8988T (cell line): ENCODE results near the gene SAMD14.
"Not testable (repeated sequence)": the region's sequence is repeated elsewhere in the genome, so short reads cannot be mapped to it uniquely, and the experiment has no call there.

Experiments used
- DNase-seq: peaks from one replicate; pipeline ENCODE4 v3.0.0; 2011

The SAMD14 gene

DNA sequence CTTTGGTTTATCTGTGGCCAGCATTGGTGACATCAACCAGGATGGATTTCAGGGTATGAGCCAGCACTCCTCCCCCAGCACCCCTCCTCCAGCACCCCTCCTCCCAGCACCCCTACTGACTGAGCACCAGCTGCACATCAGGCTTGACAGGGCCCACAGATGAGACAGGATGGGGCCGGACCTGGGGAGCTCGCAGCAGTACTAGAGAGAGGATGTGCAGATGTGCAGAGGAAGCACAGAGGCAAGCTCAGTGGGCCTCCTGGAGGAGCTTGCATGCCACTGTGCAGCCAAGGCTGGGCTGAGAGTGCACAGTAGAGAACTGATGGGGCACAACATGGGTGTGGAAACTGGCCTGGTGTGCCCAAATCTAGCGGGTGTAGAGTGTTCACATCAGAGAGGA lies 57.8 kb downstream of the SAMD14 start:
- no peak for DNase-seq

DNA sequence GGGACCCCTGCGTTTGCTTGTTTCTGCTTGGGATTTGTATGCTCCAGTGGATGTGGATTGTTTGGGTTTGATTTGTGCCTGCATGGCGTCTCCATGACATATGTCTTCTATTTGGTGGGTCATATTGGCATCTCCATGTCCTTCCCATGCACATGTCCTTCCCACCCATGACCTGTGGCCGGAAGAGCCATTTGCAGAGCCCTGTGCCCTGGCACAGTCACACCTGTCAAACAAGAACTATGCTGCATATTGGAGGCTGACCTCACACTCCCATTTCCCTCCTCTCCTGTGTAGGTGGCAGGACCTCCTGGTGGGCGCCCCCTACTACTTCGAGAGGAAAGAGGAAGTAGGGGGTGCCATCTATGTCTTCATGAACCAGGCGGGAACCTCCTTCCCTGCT lies 58.3 kb downstream of the SAMD14 start:
- DNase-seq: no peak

DNA sequence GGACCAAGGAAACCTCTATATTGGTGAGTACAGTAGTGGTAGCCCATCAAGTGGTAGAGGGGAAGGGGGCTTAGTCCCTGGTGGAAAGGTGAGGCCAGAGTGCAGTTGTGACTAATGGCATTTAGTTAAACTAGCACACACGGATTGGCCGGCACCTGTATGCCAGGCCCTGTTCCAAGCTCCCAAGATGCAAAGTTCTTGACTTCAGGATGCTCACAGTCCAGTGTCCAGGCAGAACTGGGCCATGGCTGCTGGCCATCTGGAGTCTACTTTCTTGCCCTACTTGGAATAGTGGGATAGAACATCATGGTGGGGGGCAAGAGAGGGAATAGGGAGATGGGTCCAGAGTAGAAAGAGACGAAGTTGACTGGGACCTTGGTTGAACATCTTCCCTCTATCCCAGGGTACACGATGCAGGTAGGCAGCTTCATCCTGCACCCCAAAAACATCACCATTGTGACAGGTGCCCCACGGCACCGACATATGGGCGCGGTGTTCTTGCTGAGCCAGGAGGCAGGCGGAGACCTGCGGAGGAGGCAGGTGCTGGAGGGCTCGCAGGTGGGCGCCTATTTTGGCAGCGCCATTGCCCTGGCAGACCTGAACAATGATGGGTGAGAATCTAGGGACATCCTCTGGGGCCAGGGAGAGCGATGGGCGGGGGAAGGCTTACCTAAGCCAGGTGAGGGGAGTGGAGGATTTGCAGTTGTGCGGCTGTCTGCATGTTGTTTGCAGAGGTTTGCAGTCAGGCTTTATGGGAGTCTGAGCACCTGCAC lies 58.9 kb downstream of the SAMD14 start:
- DNase-seq: no peak

DNA sequence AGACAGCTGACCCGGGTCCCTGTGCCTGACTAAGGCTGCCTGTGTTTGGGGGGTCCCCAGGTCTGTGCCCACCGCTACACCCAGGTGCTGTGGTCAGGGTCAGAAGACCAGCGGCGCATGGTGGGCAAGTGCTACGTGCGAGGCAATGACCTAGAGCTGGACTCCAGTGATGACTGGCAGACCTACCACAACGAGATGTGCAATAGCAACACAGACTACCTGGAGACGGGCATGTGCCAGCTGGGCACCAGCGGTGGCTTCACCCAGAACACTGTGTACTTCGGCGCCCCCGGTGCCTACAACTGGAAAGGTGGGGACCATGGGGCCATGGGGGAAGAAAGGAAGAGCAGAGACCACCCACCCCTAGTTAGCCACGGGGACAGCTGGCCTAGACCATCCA lies 62.0 kb downstream of the SAMD14 start:
- DNase-seq: no peak

DNA sequence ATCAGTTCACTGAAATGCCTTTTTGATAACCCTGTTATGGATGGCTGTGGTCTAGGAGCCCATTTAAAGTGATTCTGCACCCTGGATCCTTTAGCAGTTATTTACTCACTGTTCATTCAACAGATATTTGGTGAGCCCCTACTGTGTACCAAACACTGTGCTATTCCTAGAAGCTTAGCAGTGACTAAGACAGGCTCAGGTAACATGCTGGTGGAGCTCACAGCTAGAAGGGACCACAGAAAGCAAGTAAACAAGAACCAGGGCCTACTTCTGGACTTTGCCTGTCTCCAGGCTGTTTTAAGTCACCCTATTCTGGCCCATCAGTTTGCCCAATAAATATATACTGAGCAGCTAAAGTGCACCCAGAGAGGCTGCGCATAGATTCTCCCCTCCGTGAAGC lies 63.0 kb downstream of the SAMD14 start:
- DNase-seq: no peak

DNA sequence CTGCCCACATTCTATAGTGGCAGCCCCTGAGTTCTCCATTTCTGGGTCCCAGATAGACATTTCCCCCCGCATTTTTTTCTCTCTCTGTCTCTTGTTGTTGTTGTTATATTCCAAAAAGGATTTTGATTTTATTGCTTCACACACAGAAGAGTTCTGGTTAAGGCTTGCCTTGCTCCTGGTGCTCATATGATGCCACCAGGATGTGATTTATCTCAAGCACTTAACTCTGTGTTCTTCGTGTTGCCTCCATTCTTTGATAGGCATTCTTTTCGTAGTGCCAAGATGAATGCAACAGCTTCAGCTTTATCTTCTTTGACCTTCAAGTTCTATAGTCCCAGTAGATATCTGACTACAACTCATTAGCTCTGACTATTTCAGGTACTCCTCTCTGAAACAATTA lies 64.9 kb downstream of the SAMD14 start:
- no peak for DNase-seq

DNA sequence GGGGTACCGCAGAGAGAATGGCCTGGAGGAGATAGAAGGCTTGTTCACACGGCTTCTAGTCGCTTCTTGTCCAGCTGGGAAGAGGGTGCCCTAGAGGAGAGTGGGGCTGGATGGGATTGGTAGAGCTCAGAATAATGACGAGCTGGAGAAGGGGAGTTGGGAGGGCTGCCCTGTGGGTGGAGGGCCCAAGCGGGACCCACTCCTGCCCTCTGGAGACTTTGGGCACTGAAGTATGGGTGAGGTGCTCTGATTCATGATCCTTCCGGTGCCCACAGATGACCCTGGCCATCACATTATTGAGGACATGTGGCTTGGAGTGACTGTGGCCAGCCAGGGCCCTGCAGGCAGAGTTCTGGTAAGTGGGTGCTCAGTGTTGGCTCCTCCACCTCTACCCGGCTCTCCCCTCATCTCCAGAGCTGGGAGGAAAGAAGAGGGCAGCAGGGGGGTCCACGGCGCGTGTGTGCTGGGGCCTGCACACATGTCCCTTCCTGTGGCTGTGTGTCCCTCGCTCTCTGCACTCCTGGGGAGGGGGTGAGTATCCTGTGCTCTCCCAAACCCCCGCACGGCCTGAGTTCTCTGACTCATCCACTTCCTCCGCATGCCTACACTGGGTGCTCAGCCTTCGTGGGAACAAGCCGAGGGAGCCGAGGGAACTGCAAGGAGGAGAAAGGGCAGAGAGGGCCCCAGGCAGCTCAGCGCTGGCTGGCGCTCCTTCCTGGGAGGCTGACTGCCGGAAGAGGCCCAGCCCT lies 65.5 kb downstream of the SAMD14 start:
- peak; percentile 88 for DNase-seq

DNA sequence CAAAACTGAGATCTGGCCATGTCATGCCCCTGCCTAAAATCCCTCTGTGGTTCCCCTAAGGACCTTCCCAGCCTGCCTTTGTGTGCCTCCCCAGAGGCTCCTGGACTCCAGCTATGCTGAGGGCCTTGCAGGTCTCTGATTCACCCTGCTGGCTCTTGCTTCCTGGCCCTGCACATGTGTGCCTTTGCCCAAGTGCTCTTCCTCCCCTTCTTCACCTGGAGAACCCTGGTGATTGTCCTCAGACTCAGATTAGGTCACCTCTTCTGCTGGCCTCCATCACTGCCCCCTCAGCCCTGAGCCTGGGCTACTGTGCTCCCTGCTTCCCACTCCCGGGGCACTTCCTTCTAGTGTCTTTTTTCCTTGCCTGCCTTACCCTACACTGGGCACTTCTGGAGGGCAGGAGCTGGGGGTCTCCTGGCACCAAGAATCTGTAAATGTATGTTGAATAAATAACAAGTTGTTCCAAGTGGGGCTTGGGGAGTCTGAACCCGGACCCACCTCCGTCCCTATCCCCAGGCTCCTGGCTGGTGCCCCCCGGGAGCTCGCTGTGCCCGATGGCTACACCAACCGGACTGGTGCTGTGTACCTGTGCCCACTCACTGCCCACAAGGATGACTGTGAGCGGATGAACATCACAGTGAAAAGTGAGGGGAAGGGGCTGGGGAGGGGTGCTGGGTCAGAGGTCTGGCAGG lies 66.3 kb downstream of the SAMD14 start:
- no peak for DNase-seq

DNA sequence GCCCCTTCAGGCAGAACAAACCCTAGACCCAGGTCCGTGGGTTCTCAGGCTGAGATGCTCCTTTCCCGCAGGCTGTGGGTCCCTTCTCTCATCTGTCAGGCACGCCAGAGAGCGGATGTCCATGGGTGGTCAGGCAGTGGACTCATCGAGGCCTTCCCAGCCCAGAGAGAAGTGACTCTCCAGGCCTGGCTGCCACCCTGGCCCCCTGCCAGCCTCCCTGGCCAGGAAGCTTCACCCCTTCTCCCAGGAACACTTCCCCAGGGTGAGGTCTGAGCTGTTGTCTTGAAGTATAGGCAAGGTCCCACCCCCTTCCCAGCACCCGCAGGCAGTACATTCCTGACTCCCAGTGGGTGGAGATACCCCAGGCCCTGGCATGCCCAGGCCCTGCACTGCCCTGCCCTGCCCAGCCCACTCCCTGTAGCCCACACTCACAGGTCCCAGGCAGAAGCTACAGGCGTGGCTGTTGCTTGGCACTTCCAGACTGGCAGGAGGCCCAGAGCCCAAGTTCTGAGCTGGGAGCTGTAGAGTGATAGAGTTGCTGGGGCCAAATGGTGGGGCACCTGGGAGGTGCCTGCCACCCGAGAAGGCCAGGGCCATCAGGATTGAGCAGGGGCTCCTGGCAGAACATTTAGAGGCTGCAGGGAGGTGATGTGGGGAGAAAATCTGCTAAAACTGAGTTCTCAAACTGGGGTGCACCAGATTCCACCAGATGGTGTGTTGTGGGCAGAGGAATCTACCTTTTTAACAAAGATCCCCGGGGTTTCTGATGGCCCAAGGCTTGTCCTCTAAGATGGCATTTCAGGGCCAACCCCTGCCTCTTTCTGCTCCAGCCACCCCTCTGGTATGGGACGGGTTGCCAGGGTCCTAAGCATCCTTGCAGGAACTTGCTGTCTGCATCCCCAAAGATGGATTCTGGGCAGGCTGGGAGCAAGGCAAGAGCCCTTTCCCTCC lies 67.4 kb downstream of the SAMD14 start:
- peak; percentile 91 for DNase-seq

DNA sequence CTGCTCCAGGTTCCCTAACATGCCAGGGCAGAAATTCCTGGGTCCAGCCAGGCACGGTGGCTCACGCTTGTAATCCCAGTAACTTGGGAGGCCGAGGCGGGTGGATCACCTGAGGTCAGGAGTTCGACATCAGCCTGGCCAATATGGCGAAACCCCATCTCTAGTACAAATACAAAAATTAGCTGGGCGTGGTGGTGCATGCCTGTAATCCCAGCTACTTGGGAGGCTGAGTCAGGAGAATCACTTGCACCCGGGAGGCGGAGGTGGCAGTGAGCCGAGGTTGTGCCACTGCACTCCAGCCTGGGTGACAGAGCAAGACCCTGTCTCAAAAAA lies 68.3 kb downstream of the SAMD14 start:
- DNase-seq: not testable (repeated sequence)

DNA sequence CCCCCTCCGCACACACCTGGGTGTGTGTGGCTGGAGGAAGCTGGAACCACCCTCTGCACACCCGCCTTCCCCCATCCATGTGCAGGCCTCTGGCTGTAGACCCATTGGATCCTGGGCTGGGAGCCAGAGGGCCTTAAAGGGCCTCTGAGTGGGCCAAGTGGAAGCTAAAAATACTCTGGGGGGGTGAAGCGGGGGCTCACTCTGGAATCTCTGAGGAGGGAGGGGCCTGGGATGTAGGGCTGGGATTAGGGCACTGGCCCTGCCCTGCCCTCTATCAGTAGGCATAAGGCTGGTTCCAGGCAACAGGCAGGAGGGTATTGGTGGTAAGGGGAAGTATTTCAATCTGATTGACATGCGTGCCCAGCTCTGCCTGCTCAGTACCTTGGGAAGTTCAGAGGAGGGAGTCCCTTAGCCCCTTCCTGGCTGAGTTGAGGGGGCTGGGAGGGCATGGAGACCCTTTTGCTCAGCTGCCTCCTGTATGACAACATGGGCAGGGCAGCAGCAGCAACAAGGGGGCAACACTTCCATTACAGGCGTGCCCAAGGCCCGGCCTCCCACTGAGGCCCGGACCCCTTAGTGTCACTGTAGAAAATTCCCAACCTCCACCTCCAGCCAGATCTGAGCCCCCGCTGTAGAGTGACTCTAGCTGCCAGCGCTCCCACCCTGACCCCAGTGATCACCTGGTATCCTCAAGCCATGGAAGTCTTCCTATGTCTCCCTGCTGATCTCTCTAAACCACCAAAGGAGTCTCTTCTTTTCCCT lies 68.8 kb downstream of the SAMD14 start:
- peak; percentile 57 for DNase-seq
